Measurements from ENCODE around the gene SCGB1C1.
"Not testable (repeated sequence)": the region's sequence is repeated elsewhere in the genome, so short reads cannot be mapped to it uniquely, and the experiment has no call there.

SCGB1C1 gene

GRCh38 chr11:192674-193128, at the start of gene SCGB1C1:
TSS of gene SCGB1C1 (plus strand) at chr11:193078. CDS start at chr11:193100, 22 bp downstream.
- not testable (repeated sequence) for TF ChIP-seq GATA2, GATA3 (IDR thresholded peaks at IDR 0.05; ENCODE audit: low read depth, low read length)

- TF ChIP-seq GATA2 (IDR thresholded peaks at IDR 0.05; ENCODE audit: low read depth, low read length): no peak
- TF ChIP-seq GATA3 (IDR thresholded peaks at IDR 0.05; ENCODE audit: low read depth, low read length): no peak
These were observed 4.2 kb downstream of the SCGB1C1 start for GRCh38 chr11:196786-197731.

GRCh38 chr11:197741-198235, 4.9 kb downstream of the SCGB1C1 start:
- TF ChIP-seq GATA2 (IDR thresholded peaks at IDR 0.05; ENCODE audit: low read depth, low read length) (no peak), GATA3 (IDR thresholded peaks at IDR 0.05; ENCODE audit: low read depth, low read length) (no peak)

DNA sequence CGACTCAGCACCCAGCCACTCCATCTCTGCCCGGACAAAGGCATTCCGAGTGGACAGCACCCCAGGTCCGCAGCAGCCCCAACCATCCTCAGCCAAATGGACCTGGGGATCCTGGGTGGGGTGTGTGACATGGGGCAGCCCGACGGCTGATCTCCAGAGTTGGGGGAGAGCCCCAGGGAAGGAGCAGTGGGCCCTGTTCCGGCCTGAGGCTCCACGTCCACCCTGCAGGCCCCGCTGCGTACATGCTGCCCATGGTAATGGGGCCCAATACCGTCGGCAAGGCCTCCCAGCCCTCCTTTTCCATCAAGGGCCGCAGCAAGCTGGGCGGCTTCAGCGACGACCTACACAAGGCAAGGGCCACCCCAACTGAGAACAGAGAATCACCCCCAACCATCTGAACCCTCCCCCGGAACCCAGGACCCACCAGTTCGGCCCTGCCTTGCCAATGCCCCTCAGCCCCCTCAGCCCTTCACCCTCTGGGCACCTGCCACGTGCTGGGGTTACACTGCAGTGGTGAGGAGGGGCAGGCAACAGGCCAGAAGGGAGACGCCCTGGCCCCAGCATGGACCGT, 5.4 kb downstream of the SCGB1C1 start:
- no peak for TF ChIP-seq GATA2 (IDR thresholded peaks at IDR 0.05; ENCODE audit: low read depth, low read length)
- no peak for TF ChIP-seq GATA3 (IDR thresholded peaks at IDR 0.05; ENCODE audit: low read depth, low read length)

DNA sequence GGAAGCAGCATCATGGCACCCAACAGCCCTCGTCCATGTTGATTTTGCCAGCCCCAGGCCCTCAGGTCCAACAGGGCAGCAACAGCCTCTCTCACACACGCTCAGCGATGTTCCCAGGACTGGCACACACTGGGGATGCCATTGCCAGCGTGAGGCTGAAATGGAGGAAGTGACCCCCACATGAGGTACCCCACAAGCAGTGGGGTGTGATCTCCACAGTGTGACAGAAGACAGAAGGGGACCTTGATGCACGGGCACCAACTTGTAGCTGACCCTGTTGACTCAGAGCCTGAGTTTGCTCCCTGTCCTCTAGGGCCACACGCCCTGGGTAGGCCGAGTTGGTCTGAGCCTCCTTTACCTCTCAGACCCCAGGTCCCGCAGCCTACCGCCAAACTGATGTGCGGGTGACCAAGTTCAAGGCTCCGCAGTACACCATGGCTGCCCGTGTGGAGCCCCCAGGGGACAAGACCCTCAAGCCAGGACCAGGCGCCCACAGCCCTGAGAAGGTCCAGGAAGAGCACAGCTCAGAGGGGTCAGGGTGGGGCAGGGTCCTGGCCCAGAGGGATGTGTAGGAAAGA, 6.2 kb downstream of the SCGB1C1 start:
- TF ChIP-seq GATA2 (IDR thresholded peaks at IDR 0.05; ENCODE audit: low read depth, low read length) (no peak), GATA3 (IDR thresholded peaks at IDR 0.05; ENCODE audit: low read depth, low read length) (no peak)

GRCh38 chr11:199782-200181, 6.9 kb downstream of the SCGB1C1 start:
- TF ChIP-seq GATA2 (IDR thresholded peaks at IDR 0.05; ENCODE audit: low read depth, low read length): no peak
- TF ChIP-seq GATA3 (IDR thresholded peaks at IDR 0.05; ENCODE audit: low read depth, low read length): no peak

GRCh38 chr11:200224-201003, 7.5 kb downstream of the SCGB1C1 start:
- TF ChIP-seq GATA3 (IDR thresholded peaks at IDR 0.05; ENCODE audit: low read depth, low read length): no peak
- TF ChIP-seq GATA2 (IDR thresholded peaks at IDR 0.05; ENCODE audit: low read depth, low read length): no peak

DNA sequence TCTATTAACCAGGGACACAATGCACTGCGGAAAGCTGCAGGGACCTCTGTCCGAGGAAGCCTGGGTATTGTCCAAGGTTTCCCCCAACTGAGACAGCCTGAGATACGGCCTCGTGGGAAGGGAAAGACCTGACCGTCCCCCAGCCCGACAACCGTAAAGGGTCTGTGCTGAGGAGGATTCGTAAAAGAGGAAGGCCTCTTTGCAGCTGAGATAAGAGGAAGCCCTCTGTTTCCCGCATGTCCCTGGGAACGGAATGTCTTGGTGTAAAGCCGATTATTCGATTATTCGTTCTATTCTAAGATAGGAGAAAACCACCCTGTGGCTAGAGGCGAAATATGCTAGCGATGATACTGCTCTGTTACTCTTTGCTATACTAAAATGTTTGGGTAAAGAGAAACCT, 9.1 kb downstream of the SCGB1C1 start:
- TF ChIP-seq GATA3 (IDR thresholded peaks at IDR 0.05; ENCODE audit: low read depth, low read length): no peak
- no peak for TF ChIP-seq GATA2 (IDR thresholded peaks at IDR 0.05; ENCODE audit: low read depth, low read length)

- TF ChIP-seq GATA3 (IDR thresholded peaks at IDR 0.05; ENCODE audit: low read depth, low read length) (no peak), GATA2 (IDR thresholded peaks at IDR 0.05; ENCODE audit: low read depth, low read length) (no peak)
These were observed 9.6 kb downstream of the SCGB1C1 start for GRCh38 chr11:202490-202889.

DNA sequence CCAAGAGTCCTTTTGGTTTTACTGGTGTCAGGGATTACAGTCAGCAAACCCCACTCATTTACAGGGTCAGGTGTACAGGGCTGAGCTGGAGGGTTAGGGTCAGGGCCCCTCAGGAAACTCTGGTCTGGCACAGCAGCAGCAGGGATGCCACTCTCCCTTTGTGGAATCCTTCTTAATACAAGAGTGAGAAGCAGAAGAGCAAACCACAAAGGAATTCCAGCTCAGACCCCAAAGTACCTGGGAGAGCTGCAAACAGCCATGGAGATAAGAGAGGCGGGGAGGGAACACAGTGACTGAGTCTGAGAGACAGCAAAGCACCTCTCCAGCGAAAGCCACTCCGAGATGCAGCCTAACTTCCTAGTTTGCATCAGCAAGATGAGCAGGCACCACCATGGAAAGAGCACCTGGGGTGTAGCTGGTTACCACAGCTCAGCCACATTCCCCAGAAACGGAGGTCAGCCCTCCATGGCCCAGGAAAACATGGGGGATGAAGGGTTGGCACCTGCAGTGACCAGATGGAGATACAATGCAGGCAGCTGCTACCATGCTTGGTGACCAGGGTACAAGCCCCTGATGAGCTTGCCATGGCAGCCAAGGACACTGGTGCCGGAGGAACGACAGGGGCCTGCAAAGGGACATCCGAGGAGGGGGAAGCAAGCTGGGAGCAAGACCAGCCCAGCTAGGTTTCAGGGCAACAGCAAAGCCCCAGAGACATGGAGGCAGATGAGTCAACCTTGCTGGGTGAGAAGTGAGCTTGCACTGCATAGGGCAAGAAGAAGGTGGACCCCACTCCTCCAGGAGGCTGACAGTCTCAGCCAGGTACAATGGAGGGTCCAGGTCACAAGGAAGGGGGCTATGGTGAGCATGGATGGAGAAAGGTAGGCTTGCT, 10.4 kb downstream of the SCGB1C1 start:
- no peak for TF ChIP-seq GATA3 (IDR thresholded peaks at IDR 0.05; ENCODE audit: low read depth, low read length)
- no peak for TF ChIP-seq GATA2 (IDR thresholded peaks at IDR 0.05; ENCODE audit: low read depth, low read length)

- TF ChIP-seq GATA2 (IDR thresholded peaks at IDR 0.05; ENCODE audit: low read depth, low read length) (no peak), GATA3 (IDR thresholded peaks at IDR 0.05; ENCODE audit: low read depth, low read length) (no peak)
These were observed 11.2 kb downstream of the SCGB1C1 start for GRCh38 chr11:203945-204586.

DNA sequence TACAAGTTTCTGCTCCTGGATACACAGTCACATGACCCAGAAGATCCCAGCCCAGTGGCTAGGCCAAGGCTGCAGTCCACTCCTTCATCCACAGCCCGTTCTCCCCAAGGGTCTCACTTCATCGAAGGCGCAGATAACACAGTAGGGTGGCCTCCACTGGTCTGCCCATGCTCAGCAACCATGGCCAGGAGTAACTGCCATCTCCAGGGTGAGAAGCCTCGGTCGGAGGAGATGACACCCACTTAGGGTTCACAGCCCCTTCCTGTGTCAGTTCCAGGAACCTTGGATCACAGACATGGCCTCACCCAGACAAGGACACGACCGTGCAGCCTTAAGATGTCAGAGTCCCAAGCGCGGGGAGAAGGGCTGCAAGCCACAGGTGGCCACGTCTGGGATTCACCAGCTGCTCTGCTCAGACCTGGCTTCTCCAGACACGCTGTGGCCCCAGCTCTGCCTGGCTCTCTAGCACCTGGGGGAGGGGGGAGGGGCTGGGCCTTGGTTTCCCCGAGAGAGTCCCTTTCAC, 11.8 kb downstream of the SCGB1C1 start:
- TF ChIP-seq GATA2 (IDR thresholded peaks at IDR 0.05; ENCODE audit: low read depth, low read length): no peak
- no peak for TF ChIP-seq GATA3 (IDR thresholded peaks at IDR 0.05; ENCODE audit: low read depth, low read length)

All from SH-SY5Y (cell line).